Measurements from ENCODE around the gene GPI. TPM values are rescaled to one million over a fixed set of nuclear protein-coding genes. Genes with fewer than 3 reads are reported as not detected.

GPI gene
- total RNA-seq, 2 experiments from 2014 or later: 111 to 218 TPM

DNA sequence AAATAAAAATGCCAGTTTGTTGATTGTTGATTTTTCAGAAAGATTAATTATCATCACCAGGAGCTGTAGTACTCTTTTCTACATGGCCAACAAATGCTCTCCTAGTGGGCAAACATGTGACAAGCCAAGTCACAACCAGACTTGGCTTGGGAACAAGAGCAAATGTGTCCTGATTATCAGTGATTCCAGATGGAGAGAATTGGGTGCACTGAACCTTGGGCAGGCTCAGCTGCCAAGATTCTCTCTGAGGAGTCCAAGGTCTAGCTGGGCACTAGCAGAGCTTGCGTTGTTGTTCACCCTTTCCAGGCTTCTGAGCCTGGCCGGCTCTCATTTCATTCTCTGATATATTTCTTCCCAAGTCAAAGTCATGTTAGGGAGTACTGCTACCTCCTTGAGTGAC lies 27.3 kb upstream of the GPI start:
- ChIA-PET POLR2A (interaction anchor here (1.7 kb wide), 1 partner anchor 61 kb away, joined by 3 read pairs; no protein-coding TSS in a partner anchor), CTCF (ENCODE audit: unreplicated experiment) (no interaction called here)
- no peaks in the 10 kb centered on the region for H4K20me1 ChIP-seq (ENCODE audit: insufficient read depth, low read length)
- peaks cover 9% of the 10 kb centered on the region for H3K4me1 ChIP-seq (ENCODE audit: insufficient read depth, low read length, poor library complexity, severe bottlenecking)
- H3K9me3 ChIP-seq (ENCODE audit: low read length): no peaks in the 10 kb centered on the region
- H3K27ac ChIP-seq (ENCODE audit: low read depth, low read length, poor library complexity, severe bottlenecking): no peak overlapping the region
- no peaks in the 10 kb centered on the region for H3K79me2 ChIP-seq (ENCODE audit: insufficient read depth, low read depth, low read length)
- H2AFZ ChIP-seq (ENCODE audit: low read length): no peak overlapping the region
- no peak overlapping the region for H3K4me3 ChIP-seq (ENCODE audit: low read depth, low read length, poor library complexity, severe bottlenecking)
- BruUV-seq (replicated peaks): no TSS peak
- no peaks in the 10 kb centered on the region for H3K9me2 ChIP-seq (ENCODE audit: insufficient read depth, low read length)
- intact Hi-C loops (cut with micrococcal nuclease; ENCODE audit: unreplicated experiment): no loop called here
- TF ChIP-seq, protein P1, sequence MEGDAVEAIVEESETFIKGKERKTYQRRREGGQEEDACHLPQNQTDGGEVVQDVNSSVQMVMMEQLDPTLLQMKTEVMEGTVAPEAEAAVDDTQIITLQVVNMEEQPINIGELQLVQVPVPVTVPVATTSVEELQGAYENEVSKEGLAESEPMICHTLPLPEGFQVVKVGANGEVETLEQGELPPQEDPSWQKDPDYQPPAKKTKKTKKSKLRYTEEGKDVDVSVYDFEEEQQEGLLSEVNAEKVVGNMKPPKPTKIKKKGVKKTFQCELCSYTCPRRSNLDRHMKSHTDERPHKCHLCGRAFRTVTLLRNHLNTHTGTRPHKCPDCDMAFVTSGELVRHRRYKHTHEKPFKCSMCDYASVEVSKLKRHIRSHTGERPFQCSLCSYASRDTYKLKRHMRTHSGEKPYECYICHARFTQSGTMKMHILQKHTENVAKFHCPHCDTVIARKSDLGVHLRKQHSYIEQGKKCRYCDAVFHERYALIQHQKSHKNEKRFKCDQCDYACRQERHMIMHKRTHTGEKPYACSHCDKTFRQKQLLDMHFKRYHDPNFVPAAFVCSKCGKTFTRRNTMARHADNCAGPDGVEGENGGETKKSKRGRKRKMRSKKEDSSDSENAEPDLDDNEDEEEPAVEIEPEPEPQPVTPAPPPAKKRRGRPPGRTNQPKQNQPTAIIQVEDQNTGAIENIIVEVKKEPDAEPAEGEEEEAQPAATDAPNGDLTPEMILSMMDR (conservative IDR thresholded peaks at IDR 0.05; ENCODE audit: low read length): no peak
- TF ChIP-seq EZH2phosphoT487 (IDR thresholded peaks at IDR 0.05; ENCODE audit: borderline replicate concordance, low read depth, low read length): no peak
- H3K4me2 ChIP-seq (ENCODE audit: low read length): no peak overlapping the region
- peaks cover 58% of the 10 kb centered on the region for H3K36me3 ChIP-seq (ENCODE audit: insufficient read depth, low read length)
- DNase-seq (ENCODE audit: low spot score): no peak

DNA sequence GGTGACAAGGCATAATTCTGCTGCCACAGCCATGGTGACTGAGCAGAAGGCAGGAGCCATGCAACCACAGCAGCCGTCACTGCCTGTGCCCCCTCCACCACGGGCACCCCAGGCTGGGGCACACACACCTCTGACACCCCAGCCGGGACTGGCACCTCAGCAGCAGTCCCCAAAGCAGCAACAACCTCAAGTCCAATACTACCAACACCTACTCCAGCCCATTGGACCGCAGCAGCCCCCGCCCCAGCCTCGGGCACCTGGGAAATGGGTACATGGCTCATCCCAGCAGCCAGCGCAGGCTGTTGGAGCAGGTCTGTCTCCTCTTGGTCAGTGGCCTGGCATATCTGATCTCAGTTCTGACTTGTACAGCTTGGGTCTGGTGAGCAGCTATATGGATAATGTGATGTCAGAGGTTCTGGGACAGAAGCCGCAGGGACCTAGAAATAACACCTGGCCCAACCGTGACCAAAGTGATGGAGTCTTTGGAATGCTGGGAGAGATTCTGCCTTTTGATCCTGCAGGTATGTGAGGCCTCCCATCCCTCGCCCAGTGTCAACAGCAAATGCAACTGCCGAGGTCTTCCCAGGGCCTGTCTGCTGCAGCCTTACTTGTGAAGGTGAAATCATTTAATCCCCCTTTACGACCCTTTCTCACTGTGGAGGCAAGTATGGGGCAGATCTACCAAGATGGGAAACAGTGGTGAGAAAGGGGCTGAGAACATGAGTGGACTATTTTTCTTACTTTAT lies 22.9 kb upstream of the GPI start:
- H3K4me3 ChIP-seq (ENCODE audit: low read depth, low read length, poor library complexity, severe bottlenecking): no peak overlapping the region
- no peaks in the 10 kb centered on the region for H3K9me3 ChIP-seq (ENCODE audit: low read length)
- H3K27ac ChIP-seq (ENCODE audit: low read depth, low read length, poor library complexity, severe bottlenecking): no peak overlapping the region
- H3K4me2 ChIP-seq (ENCODE audit: low read length): no peak overlapping the region
- TF ChIP-seq, protein P1 (conservative IDR thresholded peaks at IDR 0.05; ENCODE audit: low read length): no peak
- TF ChIP-seq EZH2phosphoT487 (IDR thresholded peaks at IDR 0.05; ENCODE audit: borderline replicate concordance, low read depth, low read length): no peak
- H3K36me3 ChIP-seq (ENCODE audit: insufficient read depth, low read length): peaks cover 55% of the 10 kb centered on the region
- no peaks in the 10 kb centered on the region for H3K79me2 ChIP-seq (ENCODE audit: insufficient read depth, low read depth, low read length)
- BruUV-seq (replicated peaks): no TSS peak
- H3K4me1 ChIP-seq (ENCODE audit: insufficient read depth, low read length, poor library complexity, severe bottlenecking): no peaks in the 10 kb centered on the region
- no peak overlapping the region for H2AFZ ChIP-seq (ENCODE audit: low read length)
- H3K9me2 ChIP-seq (ENCODE audit: insufficient read depth, low read length): no peaks in the 10 kb centered on the region
- POLR2A ChIA-PET: interaction anchor here (0.5 to 0.6 kb wide), 2 partner anchors 14 to 111 kb away, joined by 3 read pairs; no protein-coding TSS in a partner anchor
- H4K20me1 ChIP-seq (ENCODE audit: insufficient read depth, low read length): no peaks in the 10 kb centered on the region
- no peak for DNase-seq (ENCODE audit: low spot score)
- intact Hi-C loops (cut with micrococcal nuclease; ENCODE audit: unreplicated experiment): loop anchor here (10.0 kb wide), 1 partner anchor 217 kb away; no protein-coding TSS in a partner anchor
- CTCF ChIA-PET (ENCODE audit: unreplicated experiment): no interaction called here

DNA sequence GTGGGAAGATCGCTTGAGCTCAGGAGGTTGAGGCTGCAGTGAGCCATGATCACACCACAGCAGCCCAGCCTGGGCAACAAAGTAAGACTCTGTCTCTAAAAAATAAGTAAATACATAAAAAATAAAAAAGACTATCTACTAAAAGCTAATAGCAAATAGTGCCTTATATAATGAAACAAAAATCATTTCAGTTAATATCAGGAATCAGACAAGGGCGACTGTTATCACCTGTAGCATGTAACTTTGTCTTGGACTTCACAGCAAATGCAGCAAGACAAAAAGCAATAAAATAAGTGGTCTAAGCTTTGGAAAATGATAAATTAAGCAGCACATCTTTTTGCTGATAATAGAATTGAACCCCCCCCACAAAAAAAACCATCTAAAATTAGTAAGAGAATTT lies 21.2 kb upstream of the GPI start:
- DNase-seq (ENCODE audit: low spot score): no peak
- no TSS peak for BruUV-seq (replicated peaks)
- ChIA-PET CTCF (ENCODE audit: unreplicated experiment) (no interaction called here), POLR2A (interaction anchor here (0.8 to 1.2 kb wide), 3 partner anchors 12 to 100 kb away, joined by 3 read pairs; no protein-coding TSS in a partner anchor)
- H3K9me2 ChIP-seq (ENCODE audit: insufficient read depth, low read length): no peaks in the 10 kb centered on the region
- no peaks in the 10 kb centered on the region for H3K4me1 ChIP-seq (ENCODE audit: insufficient read depth, low read length, poor library complexity, severe bottlenecking)
- TF ChIP-seq, protein P1 (conservative IDR thresholded peaks at IDR 0.05; ENCODE audit: low read length): no peak
- no peak for TF ChIP-seq EZH2phosphoT487 (IDR thresholded peaks at IDR 0.05; ENCODE audit: borderline replicate concordance, low read depth, low read length)
- H4K20me1 ChIP-seq (ENCODE audit: insufficient read depth, low read length): no peaks in the 10 kb centered on the region
- H3K9me3 ChIP-seq (ENCODE audit: low read length): no peaks in the 10 kb centered on the region
- no peaks in the 10 kb centered on the region for H3K79me2 ChIP-seq (ENCODE audit: insufficient read depth, low read depth, low read length)
- H3K4me3 ChIP-seq (ENCODE audit: low read depth, low read length, poor library complexity, severe bottlenecking): no peak overlapping the region
- peaks cover 46% of the 10 kb centered on the region for H3K36me3 ChIP-seq (ENCODE audit: insufficient read depth, low read length)
- H2AFZ ChIP-seq (ENCODE audit: low read length): no peak overlapping the region
- H3K4me2 ChIP-seq (ENCODE audit: low read length): no peak overlapping the region
- intact Hi-C loops (cut with micrococcal nuclease; ENCODE audit: unreplicated experiment): loop anchor here (10.0 kb wide), 1 partner anchor 219 kb away; no protein-coding TSS in a partner anchor
- no peak overlapping the region for H3K27ac ChIP-seq (ENCODE audit: low read depth, low read length, poor library complexity, severe bottlenecking)

All from OCI-LY7 (cell line).